Left kidney (tissue), 2 donors: Measurements from ENCODE around the gene HCFC1R1. TPM values are rescaled to one million over a fixed set of nuclear protein-coding genes. Genes with fewer than 3 reads are reported as not detected.

Source experiments
- DNase-seq: peaks from one replicate; pipeline ENCODE4 v3.0.0-alpha.2; 2013
- polyA plus RNA-seq: library from polyadenylated mRNA; unstranded; fragments of 120-200 nt; gene quantifications from one replicate; pipeline ENCODE4 v1.2.1, GENCODE V29; 2013; ENCODE audit not compliant: insufficient read length

Gene HCFC1R1
- polyA plus RNA-seq, 1 donor = 56.2 TPM

GRCh38 chr16:2977440-2977839, 46.3 kb downstream of the HCFC1R1 start:
- no peak for DNase-seq

GRCh38 chr16:2976673-2977072, 47.1 kb downstream of the HCFC1R1 start:
- DNase-seq = no peak

GRCh38 chr16:2976201-2976600, 47.5 kb downstream of the HCFC1R1 start:
- no peak for DNase-seq

GRCh38 chr16:2975161-2975795, 48.5 kb downstream of the HCFC1R1 start:
- no peak for DNase-seq

- no peak for DNase-seq
Measured at GRCh38 chr16:2974319-2975056, 49.3 kb downstream of the HCFC1R1 start.

GRCh38 chr16:2973605-2974318, 50.0 kb downstream of the HCFC1R1 start:
- DNase-seq = no peak

- no peak for DNase-seq
Measured at GRCh38 chr16:2973093-2973492, 50.6 kb downstream of the HCFC1R1 start.

Other genes starting within 250 kb of the HCFC1R1 start
- gene ELOB, start 246.7 kb downstream of the HCFC1R1 start, polyA plus RNA-seq = 182 TPM
- gene PRSS33, start 236.4 kb downstream of the HCFC1R1 start, polyA plus RNA-seq = 0.20 TPM
- gene PRSS41, start 225.5 kb downstream of the HCFC1R1 start, polyA plus RNA-seq = not detected
- gene PRSS21, start 206.7 kb downstream of the HCFC1R1 start, polyA plus RNA-seq = 0.22 TPM
- 0.48 TPM for gene ZG16B, start 193.6 kb downstream of the HCFC1R1 start, polyA plus RNA-seq
- gene PRSS22, start 165.8 kb downstream of the HCFC1R1 start, polyA plus RNA-seq = 8.2 TPM
- gene FLYWCH2, start 140.7 kb downstream of the HCFC1R1 start, polyA plus RNA-seq = 15.2 TPM
- 16.4 TPM for gene FLYWCH1, start 112.0 kb downstream of the HCFC1R1 start, polyA plus RNA-seq
- 1.4 TPM for gene KREMEN2, start 59.7 kb downstream of the HCFC1R1 start, polyA plus RNA-seq
- 9.6 TPM for gene PAQR4, start 54.6 kb downstream of the HCFC1R1 start, polyA plus RNA-seq
- 22.0 TPM for gene PKMYT1, start 43.5 kb downstream of the HCFC1R1 start, polyA plus RNA-seq
- 2.0 TPM for gene CLDN9, start 11.0 kb downstream of the HCFC1R1 start, polyA plus RNA-seq
- gene CLDN6, start 5.8 kb downstream of the HCFC1R1 start, polyA plus RNA-seq = 29.6 TPM
- 6.7 TPM for gene TNFRSF12A, start 3.6 kb downstream of the HCFC1R1 start, polyA plus RNA-seq
- gene THOC6, start 93 bp upstream of the HCFC1R1 start, polyA plus RNA-seq = 29.5 TPM
- gene BICDL2, start 13.0 kb upstream of the HCFC1R1 start, polyA plus RNA-seq = 2.6 TPM
- 1.7 TPM for gene MMP25, start 22.6 kb upstream of the HCFC1R1 start, polyA plus RNA-seq
- 23.4 TPM for gene IL32, start 41.7 kb upstream of the HCFC1R1 start, polyA plus RNA-seq
- gene ZSCAN10, start 75.4 kb upstream of the HCFC1R1 start, polyA plus RNA-seq = 0.10 TPM
- 15.2 TPM for gene ZNF205, start 88.6 kb upstream of the HCFC1R1 start, polyA plus RNA-seq
- gene ZNF213, start 111.1 kb upstream of the HCFC1R1 start, polyA plus RNA-seq = 13.2 TPM
- gene OR1F1, start 164.3 kb upstream of the HCFC1R1 start, polyA plus RNA-seq = not detected
- gene ZNF200, start 211.2 kb upstream of the HCFC1R1 start, polyA plus RNA-seq = 16.9 TPM
- 0.35 TPM for gene MEFV, start 232.7 kb upstream of the HCFC1R1 start, polyA plus RNA-seq